LNCaP clone FGC (cell line): ENCODE data around the gene DDR1.

Source experiments
- DNase-seq: peaks from one replicate; pipeline ENCODE4 v3.0.0-alpha.2; 2011; ENCODE audit warnings: low read depth
- H3K4me3 ChIP-seq: 2 replicates; pipeline ENCODE4 v1.5.1; 2011; ENCODE audit warnings: mild to moderate bottlenecking, low read depth, low read length, control low read depth
- TF ChIP-seq, protein P1 (sequence below): IDR thresholded peaks from 2 replicates; pipeline ENCODE4 v1.5.1; 2012; ENCODE audit warnings: mild to moderate bottlenecking; ENCODE audit not compliant: control insufficient read depth, insufficient read depth; ENCODE audit errors: extremely low read depth

DDR1 gene

DNA sequence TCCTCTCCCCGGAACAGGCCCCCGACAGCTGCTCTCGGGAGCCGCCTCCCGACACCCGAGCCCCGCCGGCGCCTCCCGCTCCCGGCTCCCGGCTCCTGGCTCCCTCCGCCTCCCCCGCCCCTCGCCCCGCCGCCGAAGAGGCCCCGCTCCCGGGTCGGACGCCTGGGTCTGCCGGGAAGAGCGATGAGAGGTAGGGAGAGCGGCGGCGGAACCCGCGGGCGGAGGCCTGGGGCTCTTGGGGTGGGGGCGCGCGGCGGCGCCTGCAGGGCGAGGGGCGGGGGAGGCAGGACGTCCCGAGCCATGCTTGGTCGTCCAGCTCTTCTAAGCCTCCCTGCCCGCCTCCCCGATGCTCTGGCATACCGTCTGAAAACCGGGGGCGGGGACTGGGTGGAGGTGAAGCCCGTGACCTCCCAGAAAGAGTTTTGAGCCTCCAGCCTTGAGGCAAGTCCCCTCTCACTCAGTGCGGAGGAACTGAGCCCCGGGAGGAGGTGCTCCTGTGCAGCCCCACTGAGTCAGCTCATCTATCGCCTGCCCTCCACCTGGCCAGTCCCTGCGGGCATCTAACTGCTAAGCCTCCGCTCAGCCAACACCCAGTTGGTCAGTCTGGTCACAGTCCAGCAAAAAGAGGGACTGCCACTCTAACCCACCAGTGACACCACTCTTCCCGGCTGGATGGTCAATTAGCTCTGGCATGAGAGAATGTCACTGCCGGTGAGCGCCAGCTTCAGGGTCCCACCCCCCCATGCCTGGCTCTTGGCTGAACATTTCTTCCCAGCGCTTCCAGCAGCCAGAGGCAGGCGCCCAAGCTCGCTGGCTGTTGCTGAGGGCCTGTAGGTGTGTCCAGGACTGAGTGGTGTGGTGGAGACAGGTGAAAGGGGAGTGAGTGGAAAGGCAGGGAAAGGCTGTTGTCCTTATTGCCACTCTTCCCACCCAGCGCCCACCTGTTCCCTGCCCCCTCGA, 482 bp downstream of the DDR1 start:
- TF ChIP-seq, protein P1, sequence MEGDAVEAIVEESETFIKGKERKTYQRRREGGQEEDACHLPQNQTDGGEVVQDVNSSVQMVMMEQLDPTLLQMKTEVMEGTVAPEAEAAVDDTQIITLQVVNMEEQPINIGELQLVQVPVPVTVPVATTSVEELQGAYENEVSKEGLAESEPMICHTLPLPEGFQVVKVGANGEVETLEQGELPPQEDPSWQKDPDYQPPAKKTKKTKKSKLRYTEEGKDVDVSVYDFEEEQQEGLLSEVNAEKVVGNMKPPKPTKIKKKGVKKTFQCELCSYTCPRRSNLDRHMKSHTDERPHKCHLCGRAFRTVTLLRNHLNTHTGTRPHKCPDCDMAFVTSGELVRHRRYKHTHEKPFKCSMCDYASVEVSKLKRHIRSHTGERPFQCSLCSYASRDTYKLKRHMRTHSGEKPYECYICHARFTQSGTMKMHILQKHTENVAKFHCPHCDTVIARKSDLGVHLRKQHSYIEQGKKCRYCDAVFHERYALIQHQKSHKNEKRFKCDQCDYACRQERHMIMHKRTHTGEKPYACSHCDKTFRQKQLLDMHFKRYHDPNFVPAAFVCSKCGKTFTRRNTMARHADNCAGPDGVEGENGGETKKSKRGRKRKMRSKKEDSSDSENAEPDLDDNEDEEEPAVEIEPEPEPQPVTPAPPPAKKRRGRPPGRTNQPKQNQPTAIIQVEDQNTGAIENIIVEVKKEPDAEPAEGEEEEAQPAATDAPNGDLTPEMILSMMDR = no peak
- no peak for DNase-seq
- H3K4me3 ChIP-seq = peak overlapping the region; percentile 81

DNA sequence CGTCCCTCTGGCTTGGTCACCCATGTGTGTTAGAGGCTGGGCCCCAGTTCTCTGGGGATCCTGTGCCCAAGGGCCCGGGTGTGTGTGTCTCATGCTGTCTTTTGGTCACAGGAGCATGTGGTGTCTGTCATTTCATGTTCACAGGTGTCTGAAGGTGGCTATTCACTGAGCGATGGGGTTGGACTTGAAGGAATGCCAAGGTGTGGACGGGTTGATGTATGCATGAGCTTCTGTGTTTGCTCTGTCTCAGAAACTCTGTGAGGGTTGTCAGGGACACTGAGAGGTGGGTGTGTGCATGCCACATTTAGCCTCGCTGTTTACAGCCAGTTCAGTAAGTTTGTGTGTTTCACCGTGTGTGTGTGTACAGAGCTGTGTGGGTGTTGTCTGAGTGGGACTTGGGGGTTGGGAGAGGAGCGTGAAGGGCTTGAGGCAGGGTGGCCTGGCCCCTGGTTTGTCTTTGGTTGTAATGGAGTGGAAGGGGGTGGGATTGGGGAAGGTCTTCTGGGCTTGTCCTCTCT, 1.2 kb downstream of the DDR1 start:
- H3K4me3 ChIP-seq = peak overlapping the region; percentile 81
- peak; percentile 94 for DNase-seq
- TF ChIP-seq, protein P1 = no peak

DNA sequence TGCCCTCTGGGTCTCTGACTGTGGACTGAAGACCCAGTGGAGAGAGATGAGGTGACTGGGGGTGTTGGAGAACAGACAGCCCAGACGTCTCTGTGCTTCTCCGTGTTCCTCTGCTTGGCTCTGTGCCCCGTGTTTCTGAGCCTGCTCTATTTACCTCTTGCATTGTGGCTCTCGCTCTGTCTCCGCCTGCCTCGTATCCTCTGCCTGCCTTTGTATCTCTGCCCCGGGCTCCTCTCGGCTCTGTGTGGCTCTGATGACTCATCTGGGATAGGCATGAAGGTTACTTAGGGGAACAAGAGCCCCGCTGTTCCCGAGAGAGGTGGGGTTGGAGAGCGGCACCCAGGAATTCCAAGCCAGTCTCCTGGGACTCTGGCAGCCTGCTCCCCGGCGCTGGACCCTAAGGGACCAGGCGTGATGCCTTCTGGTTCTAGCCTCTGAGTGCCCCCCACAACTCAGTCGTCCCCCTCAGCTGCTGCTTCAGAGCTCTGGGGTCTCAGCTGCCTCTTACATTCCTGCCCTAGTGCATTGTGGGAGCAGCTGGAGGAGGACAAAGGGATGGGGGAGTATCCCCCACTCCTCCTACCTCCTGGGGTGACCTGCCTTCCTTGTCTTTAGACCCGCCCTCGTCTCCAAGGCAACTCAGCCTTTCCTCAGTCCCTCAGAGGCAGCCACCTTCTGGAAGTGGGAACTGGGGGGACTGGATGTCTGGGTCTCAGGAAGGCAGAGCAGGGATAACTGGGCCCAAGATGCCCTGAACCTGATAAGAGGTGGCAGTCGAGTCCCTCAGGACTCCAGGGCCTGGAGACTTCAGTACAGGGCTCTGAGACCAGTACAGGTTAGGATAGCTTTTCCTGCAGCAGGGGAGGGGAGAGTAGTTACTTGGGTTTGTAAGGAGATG, 1.9 kb downstream of the DDR1 start:
- DNase-seq = peak; percentile 69
- TF ChIP-seq, protein P1 = no peak
- H3K4me3 ChIP-seq = peak overlapping the region; percentile 81

DNA sequence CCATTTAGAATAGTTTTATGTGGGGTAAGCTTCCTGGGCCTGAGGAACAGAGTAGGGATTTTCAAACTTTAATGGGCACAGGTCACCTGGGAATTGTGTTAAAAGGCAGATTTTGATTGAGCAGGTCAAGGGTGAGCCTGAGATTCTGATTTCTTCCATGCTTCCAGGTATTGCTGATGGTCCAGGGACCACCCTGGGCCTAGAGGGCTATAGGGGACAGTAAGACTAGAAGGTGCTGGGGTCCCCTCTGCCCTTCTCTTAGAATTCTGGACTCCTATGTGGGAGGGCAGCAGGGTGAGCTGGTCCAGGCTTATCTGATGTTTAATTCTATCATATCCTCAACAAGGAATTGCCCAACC, 2.6 kb downstream of the DDR1 start:
- no peak for DNase-seq
- H3K4me3 ChIP-seq = no peak overlapping the region
- TF ChIP-seq, protein P1 = no peak

DNA sequence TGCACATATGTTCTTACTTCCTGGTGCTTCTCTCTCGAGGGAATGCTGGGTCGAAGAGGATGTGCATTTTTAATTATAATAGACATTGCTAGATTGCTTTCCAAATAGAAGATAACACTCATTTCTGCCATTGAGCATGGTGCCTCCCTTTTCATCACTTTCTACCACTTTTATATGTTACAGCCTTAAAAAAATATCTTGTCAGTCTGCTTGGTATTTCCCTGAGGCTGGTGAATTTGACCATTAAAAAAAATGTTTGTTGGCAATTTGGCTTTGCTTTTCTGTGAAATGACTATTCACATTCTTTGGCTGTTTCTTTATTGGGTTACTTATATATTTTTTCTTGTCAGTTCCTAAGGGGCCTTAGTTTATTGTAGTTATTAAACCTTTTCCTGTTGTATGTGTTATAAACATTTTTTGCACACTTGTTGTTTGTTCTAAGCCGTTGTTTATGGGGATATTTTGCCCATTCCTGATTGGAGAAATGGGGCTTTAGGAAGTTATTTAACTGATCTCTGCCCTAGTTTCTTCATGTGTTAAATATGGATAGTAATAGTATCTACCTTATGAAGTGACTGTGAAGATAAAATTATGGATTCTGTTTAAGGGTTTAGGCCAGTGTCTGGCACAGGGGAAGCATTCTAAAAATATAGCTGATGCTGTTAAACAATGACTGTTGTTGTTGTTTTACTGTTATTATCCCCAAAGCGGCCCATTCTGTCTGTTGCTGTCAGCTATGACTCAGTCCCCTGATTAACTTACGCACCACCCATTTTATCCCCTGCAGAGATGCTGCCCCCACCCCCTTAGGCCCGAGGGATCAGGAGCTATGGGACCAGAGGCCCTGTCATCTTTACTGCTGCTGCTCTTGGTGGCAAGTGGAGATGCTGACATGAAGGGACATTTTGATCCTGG, 3.8 kb downstream of the DDR1 start:
- DNase-seq = no peak
- TF ChIP-seq, protein P1 = no peak
- no peak overlapping the region for H3K4me3 ChIP-seq

DNA sequence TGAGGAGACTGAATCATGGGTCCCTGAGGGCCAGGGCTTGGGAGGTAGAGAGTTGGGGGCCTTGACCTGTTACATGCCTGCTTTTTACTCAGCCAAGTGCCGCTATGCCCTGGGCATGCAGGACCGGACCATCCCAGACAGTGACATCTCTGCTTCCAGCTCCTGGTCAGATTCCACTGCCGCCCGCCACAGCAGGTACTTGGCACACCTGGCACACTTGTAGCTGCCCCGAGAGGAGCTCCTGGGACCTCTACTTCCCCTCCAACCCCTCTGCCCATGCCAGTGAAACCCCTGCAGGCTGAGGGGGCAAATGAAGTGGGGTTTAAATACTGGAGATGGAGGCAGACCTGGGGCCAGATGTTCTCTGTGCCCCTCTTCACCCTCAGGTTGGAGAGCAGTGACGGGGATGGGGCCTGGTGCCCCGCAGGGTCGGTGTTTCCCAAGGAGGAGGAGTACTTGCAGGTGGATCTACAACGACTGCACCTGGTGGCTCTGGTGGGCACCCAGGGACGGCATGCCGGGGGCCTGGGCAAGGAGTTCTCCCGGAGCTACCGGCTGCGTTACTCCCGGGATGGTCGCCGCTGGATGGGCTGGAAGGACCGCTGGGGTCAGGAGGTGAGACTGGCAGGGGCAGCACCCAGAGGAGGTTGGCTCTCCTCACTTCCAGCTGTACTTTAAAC, 4.6 kb downstream of the DDR1 start:
- no peak for DNase-seq
- TF ChIP-seq, protein P1 = no peak
- no peak overlapping the region for H3K4me3 ChIP-seq
